Omental fat pad (tissue), 4 donors: ENCODE data around the gene KIAA1549. TPM values are rescaled to one million over a fixed set of nuclear protein-coding genes. Genes with fewer than 3 reads are reported as not detected.

ENCODE experiments used
- ATAC-seq: fragments of 150-250 bp; one replicate; pipeline ENCODE4 v1.9.1; 2016; ENCODE audit warnings: mild to moderate bottlenecking, moderate library complexity; ENCODE audit not compliant: low FRiP score
- DNase-seq: peaks from one replicate; pipeline ENCODE4 v3.0.0-alpha.2; 2019; ENCODE audit warnings: low spot score
- total RNA-seq, 4 donors: library from RNA; depleted of rRNA; stranded (reverse); fragments of >200 nt; gene quantifications; one replicate each; pipeline ENCODE4 v1.1.0, GENCODE V29; 2016
- TF ChIP-seq, protein P1 (sequence below), 3 donors: fragments of 450-650 bp; IDR thresholded peaks; one replicate each; pipeline ENCODE4 v1.5.1; 2016 to 2017; ENCODE audit warnings: antibody characterized with exemption in 3 of 3, mild to moderate bottlenecking in 3 of 3, moderate library complexity in 2 of 3

Gene KIAA1549
- total RNA-seq, 4 donors from 2014 or later, result 1.2 to 1.6 (median 1.4) TPM

GRCh38 chr7:138903859-138904435, 77.2 kb downstream of the KIAA1549 start:
- DNase-seq (no peak), ATAC-seq (no peak)
- TF ChIP-seq, protein P1, sequence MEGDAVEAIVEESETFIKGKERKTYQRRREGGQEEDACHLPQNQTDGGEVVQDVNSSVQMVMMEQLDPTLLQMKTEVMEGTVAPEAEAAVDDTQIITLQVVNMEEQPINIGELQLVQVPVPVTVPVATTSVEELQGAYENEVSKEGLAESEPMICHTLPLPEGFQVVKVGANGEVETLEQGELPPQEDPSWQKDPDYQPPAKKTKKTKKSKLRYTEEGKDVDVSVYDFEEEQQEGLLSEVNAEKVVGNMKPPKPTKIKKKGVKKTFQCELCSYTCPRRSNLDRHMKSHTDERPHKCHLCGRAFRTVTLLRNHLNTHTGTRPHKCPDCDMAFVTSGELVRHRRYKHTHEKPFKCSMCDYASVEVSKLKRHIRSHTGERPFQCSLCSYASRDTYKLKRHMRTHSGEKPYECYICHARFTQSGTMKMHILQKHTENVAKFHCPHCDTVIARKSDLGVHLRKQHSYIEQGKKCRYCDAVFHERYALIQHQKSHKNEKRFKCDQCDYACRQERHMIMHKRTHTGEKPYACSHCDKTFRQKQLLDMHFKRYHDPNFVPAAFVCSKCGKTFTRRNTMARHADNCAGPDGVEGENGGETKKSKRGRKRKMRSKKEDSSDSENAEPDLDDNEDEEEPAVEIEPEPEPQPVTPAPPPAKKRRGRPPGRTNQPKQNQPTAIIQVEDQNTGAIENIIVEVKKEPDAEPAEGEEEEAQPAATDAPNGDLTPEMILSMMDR (IDR thresholded peaks at IDR 0.05), result no peak

- TF ChIP-seq, protein P1 (IDR thresholded peaks at IDR 0.05), result no peak
- DNase-seq, result no peak
- ATAC-seq, result no peak
Measured at GRCh38 chr7:138903186-138903820, 77.9 kb downstream of the KIAA1549 start.

- ATAC-seq, result no peak
- TF ChIP-seq, protein P1 (IDR thresholded peaks at IDR 0.05), result no peak
- DNase-seq, result no peak
Measured at GRCh38 chr7:138902161-138902560, 79.0 kb downstream of the KIAA1549 start.

- DNase-seq (no peak), ATAC-seq (no peak)
- TF ChIP-seq, protein P1 (IDR thresholded peaks at IDR 0.05), result no peak
Measured at GRCh38 chr7:138900035-138900828, 81.0 kb downstream of the KIAA1549 start.

DNA sequence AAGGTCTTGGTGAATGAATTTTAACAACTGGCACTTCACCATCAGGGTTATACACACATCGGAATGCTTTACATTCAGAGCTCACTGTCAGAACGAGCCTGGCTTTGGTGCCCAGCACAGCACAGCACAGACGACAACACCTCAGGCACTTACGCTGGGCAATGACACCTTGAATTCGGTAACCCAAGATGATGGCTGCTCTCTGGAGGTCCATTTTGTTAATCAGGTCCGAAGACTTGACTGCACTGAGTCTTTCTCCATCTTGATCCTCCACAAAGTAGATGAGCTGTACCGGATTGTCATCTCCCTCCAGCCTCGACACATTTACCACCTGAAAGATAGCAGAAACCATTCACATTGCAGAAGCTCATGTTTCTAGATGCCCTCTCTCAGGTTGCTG, 82.4 kb downstream of the KIAA1549 start:
- TF ChIP-seq, protein P1 (IDR thresholded peaks at IDR 0.05), result no peak
- ATAC-seq (no peak), DNase-seq (no peak)

DNA sequence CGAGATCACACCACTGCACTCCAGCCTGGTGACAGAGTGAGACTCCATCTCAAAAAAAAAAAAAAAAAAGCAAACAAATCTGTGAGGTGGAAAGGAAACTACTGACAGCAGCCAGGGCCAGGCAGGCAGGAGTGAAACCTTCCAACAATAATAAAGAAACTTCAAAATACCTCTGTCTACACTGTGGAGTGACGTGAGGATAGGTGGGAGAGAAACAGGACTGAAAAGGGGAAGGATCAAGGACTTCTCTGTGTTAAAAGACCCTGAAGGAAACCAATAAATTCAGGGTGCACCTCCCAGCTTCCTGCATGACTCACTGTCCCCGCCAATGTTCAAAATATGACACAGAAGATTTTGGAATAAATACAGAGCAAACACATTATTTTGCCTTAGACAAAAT, 82.9 kb downstream of the KIAA1549 start:
- ATAC-seq (no peak), DNase-seq (no peak)
- TF ChIP-seq, protein P1 (IDR thresholded peaks at IDR 0.05), result no peak
